K562 (cell line): ENCODE results near the gene HADH. TPM values are rescaled to one million over a fixed set of nuclear protein-coding genes. Genes with fewer than 3 reads are reported as not detected.

Experiments used
- ATAC-seq: fragments of 200-7000 bp; cut with Tn5 transposase; 3 replicates; pipeline ENCODE4 v1.9.1; 2020; ENCODE audit warnings: moderate library complexity
- BruUV-seq: library from RNA; stranded (reverse); fragments of 400-500 nt; replicated peaks from 2 replicates; lab custom pipeline; 2021; lab: Mats Ljungman, UMichigan
- CTCF ChIA-PET: fragments of 300-600 bp; formaldehyde crosslinking; extraction: SDS; loops from one replicate; lab custom pipeline; 2021; ENCODE audit warnings: low intra/inter-chr PET ratio; lab: Yijun Ruan, JAX
- POLR2A ChIA-PET: fragments of 300-600, 350-650 bp; sonication (Branson Sonifier 250); formaldehyde crosslinking; extraction: SDS; loops from one replicate; lab custom pipeline; 2021; ENCODE audit warnings: antibody characterized with exemption, inconsistent platforms; lab: Yijun Ruan, JAX
- DNase-seq, 4 experiments: peaks; one replicate each; pipeline versions ENCODE4 v3.0.0 to v3.0.0-alpha.2; 2011 to 2018; ENCODE audit warnings: low spot score in 3 of 4, mixed read lengths in 3 of 4; ENCODE audit errors: extremely low read depth in 1 of 4
- FAIRE-seq: peaks from 2 replicates; lab custom pipeline; 2011; peaks lifted over from hg19 to GRCh38; lab: Jason Lieb, UNC
- H2AFZ ChIP-seq: 2 replicates; pipeline ENCODE4 v1.6.0; 2011; ENCODE audit warnings: low read depth, low read length, control low read depth, inconsistent platforms
- H3K27ac ChIP-seq: fragments of 200-600 bp; 3 replicates; pipeline ENCODE4 v1.8.0; 2011; ENCODE audit warnings: low read depth, mild to moderate bottlenecking, control low read depth, inconsistent platforms, low read length, moderate library complexity, mixed read lengths; ENCODE audit errors: extremely low read depth
- H3K27me3 ChIP-seq, 2 experiments: fragments of 300-600 bp in 1 of 2; 2 replicates in 1 of 2; 3 replicates in 1 of 2; pipeline versions ENCODE4 v1.6.0 to v1.8.0; 2011; ENCODE audit warnings: inconsistent platforms in 2 of 2, low read length in 2 of 2, mild to moderate bottlenecking in 1 of 2, mixed read lengths in 1 of 2, moderate library complexity in 1 of 2; ENCODE audit not compliant: control insufficient read depth in 2 of 2, insufficient read depth in 2 of 2
- H3K36me3 ChIP-seq: fragments of 300-600 bp; 3 replicates; pipeline ENCODE4 v1.8.0; 2011; ENCODE audit warnings: mild to moderate bottlenecking, low read length, inconsistent platforms; ENCODE audit not compliant: control insufficient read depth, insufficient read depth
- H3K4me1 ChIP-seq, 2 experiments: fragments of 200-600 bp in 1 of 2; replicated peaks in 1 of 2; 2 replicates in 1 of 2; 3 replicates in 1 of 2; pipeline versions ENCODE4 v1.5.1 to v1.8.0; 2011; ENCODE audit warnings: inconsistent platforms in 2 of 2, low read length in 2 of 2, mild to moderate bottlenecking in 1 of 2, mixed read lengths in 1 of 2, moderate library complexity in 1 of 2; ENCODE audit not compliant: control insufficient read depth in 2 of 2, insufficient read depth in 2 of 2
- H3K4me2 ChIP-seq: 2 replicates; pipeline ENCODE4 v1.6.1; 2011; ENCODE audit warnings: low read length, control low read depth, inconsistent platforms, mixed read lengths; ENCODE audit not compliant: insufficient read depth
- H3K4me3 ChIP-seq: fragments of 200-600 bp; sonication (generic), shearing (Covaris generic); 2 replicates; pipeline ENCODE4 v1.5.1; 2016; ENCODE audit warnings: control low read depth, inconsistent platforms
- H3K79me2 ChIP-seq: fragments of 200-600 bp; 3 replicates; pipeline ENCODE4 v1.8.0; 2011; ENCODE audit warnings: low read length, inconsistent platforms; ENCODE audit not compliant: control insufficient read depth, insufficient read depth
- H3K9ac ChIP-seq, 2 experiments: 2 replicates each; pipeline versions ENCODE4 v1.6.0 to v1.6.1; 2011; ENCODE audit warnings: low read depth in 2 of 2, low read length in 2 of 2, control low read depth in 1 of 2, inconsistent platforms in 1 of 2, mild to moderate bottlenecking in 1 of 2, mixed read lengths in 1 of 2; ENCODE audit not compliant: insufficient read depth in 1 of 2
- H3K9me1 ChIP-seq: one replicate; pipeline ENCODE4 v1.6.0; 2011; ENCODE audit warnings: inconsistent platforms, mild to moderate bottlenecking, low read length, moderate library complexity; ENCODE audit not compliant: control insufficient read depth, insufficient read depth
- H3K9me3 ChIP-seq: replicated peaks from 2 replicates; pipeline ENCODE4 v1.5.1; 2011; ENCODE audit warnings: low read depth, low read length, inconsistent platforms; ENCODE audit not compliant: control insufficient read depth, insufficient read depth
- H4K20me1 ChIP-seq: replicated peaks from 2 replicates; pipeline ENCODE4 v1.6.1; 2011; ENCODE audit warnings: low read length, inconsistent platforms, mixed read lengths; ENCODE audit not compliant: control insufficient read depth, insufficient read depth
- ARNT ChIP-seq, 2 experiments: fragments of 450-650 bp; IDR thresholded peaks; 2 replicates each; pipeline ENCODE4 v1.6.1; 2016; ENCODE audit warnings: mild to moderate bottlenecking in 1 of 2
- ELF2 ChIP-seq: fragments of 250-450 bp; sonication (Bioruptor Pico); IDR thresholded peaks from 2 replicates; pipeline ENCODE4 v1.5.0; 2021; ENCODE audit warnings: mild to moderate bottlenecking
- FOXJ2 ChIP-seq: fragments of 200-800 bp; sonication (Bioruptor generic); IDR thresholded peaks from 2 replicates; pipeline ENCODE4 v1.6.1; 2016; ENCODE audit warnings: missing genetic modification characterization, missing compliant biosample characterization
- IFI16 ChIP-seq: fragments of 250-450 bp; sonication (Bioruptor Pico); IDR thresholded peaks from 2 replicates; pipeline ENCODE4 v2.1.2; 2022; ENCODE audit warnings: mild to moderate bottlenecking, inconsistent platforms
- KDM5B ChIP-seq: fragments of 200-600 bp; sonication (generic); IDR thresholded peaks from 2 replicates; pipeline ENCODE4 v1.6.1; 2012; ENCODE audit warnings: low read depth, mild to moderate bottlenecking, moderate library complexity, low read length, control low read depth, inconsistent platforms; ENCODE audit not compliant: insufficient replicate concordance
- NCOA6 ChIP-seq: fragments of 450-650 bp; IDR thresholded peaks from 2 replicates; pipeline ENCODE4 v1.6.1; 2017; ENCODE audit warnings: mild to moderate bottlenecking
- POU5F1 ChIP-seq: fragments of 150-350 bp; IDR thresholded peaks from 2 replicates; pipeline ENCODE4 v1.6.1; 2014; ENCODE audit warnings: borderline replicate concordance, low read length, low read depth, mild to moderate bottlenecking; ENCODE audit not compliant: partially characterized antibody
- STAG1 ChIP-seq: sonication (generic); formaldehyde crosslinking; IDR thresholded peaks from 2 replicates; pipeline ENCODE4 v1.5.0; 2020; ENCODE audit warnings: missing genetic modification reagents, borderline replicate concordance
- TCF3 ChIP-seq: sonication (generic); formaldehyde crosslinking; IDR thresholded peaks from 2 replicates; pipeline ENCODE4 v1.4.0; 2020; ENCODE audit warnings: mild to moderate bottlenecking, missing genetic modification reagents
- ZFX ChIP-seq: sonication (generic); formaldehyde crosslinking; IDR thresholded peaks from 2 replicates; pipeline ENCODE4 v1.8.0; 2022; ENCODE audit warnings: mild to moderate bottlenecking, missing genetic modification reagents, moderate library complexity
- ZNF140 ChIP-seq: fragments of 250-450 bp; sonication (Bioruptor Pico); IDR thresholded peaks from 2 replicates; pipeline ENCODE4 v1.8.0; 2021; ENCODE audit warnings: moderate library complexity, mild to moderate bottlenecking, inconsistent platforms
- ZNF165 ChIP-seq: fragments of 250-450 bp; sonication (Bioruptor Pico); IDR thresholded peaks from 2 replicates; pipeline ENCODE4 v1.4.0; 2020; ENCODE audit warnings: borderline replicate concordance
- ZNF239 ChIP-seq: fragments of 250-450 bp; sonication (Bioruptor Pico); IDR thresholded peaks from 2 replicates; pipeline ENCODE4 v1.4.0; 2020; ENCODE audit warnings: mild to moderate bottlenecking
- WGBS: fragments of 100-300 bp; shearing (Covaris generic); methylation state at CpG from one replicate; pipeline ENCODE4 v1.1.6; 2016; ENCODE audit warnings: low coverage, mixed read lengths; ENCODE audit not compliant: insufficient coverage; ENCODE audit errors: missing lambda C conversion rate; 5-methylcytosine and 5-hydroxymethylcytosine counted together
- in situ Hi-C: fragments of 300-500 bp; cut with MboI; formaldehyde crosslinking; loops from 4 replicates; pipeline ENCODE4 v1.15.0; 2018; ENCODE audit warnings: inconsistent platforms, mixed read lengths
- intact Hi-C: fragments of 100-400 bp; cut with micrococcal nuclease; formaldehyde crosslinking; loops from 2 replicates; pipeline ENCODE4 v1.14.2; 2022
- polyA plus RNA-seq, 8 experiments: library from polyadenylated mRNA; depleted of rRNA in 4 of 8; stranded (reverse) in 5 of 8; unstranded in 3 of 8; fragments of >200 nt; fragmentation: Nextera tagmentation in 2 of 8; fragmentation: Illumina TruSeq in 1 of 8; extraction: Ambion mirVana in 2 of 8; extraction: Trizol in 1 of 8; gene quantifications; 2 replicates each; pipeline versions ENCODE4 v1.2.1 to v1.2.3, GENCODE V29; 2011 to 2014; ENCODE audit warnings: inconsistent platforms in 1 of 8, missing spikeins in 1 of 8
- total RNA-seq, 7 experiments: library from RNA; depleted of rRNA in 6 of 7; stranded (reverse); fragments of >200 nt in 6 of 7; fragmentation: Illumina TruSeq in 2 of 7; extraction: Trizol in 2 of 7; gene quantifications; 2 replicates each; pipeline versions ENCODE4 v1.2.1 to v1.2.3, GENCODE V29; 2011 to 2021; ENCODE audit warnings: low replicate concordance in 1 of 7
- TF ChIP-seq, protein P1 (sequence below), 2 experiments: IDR thresholded peaks; 2 replicates each; pipeline ENCODE4 v1.6.1; 2012; ENCODE audit warnings: improper control_type of control experiment in 2 of 2, low read depth in 2 of 2, low read length in 2 of 2, borderline replicate concordance in 1 of 2
- TF ChIP-seq, protein P2 (sequence below): fragments of 250-450 bp; sonication (Bioruptor Pico); IDR thresholded peaks from 2 replicates; pipeline ENCODE4 v1.5.0; 2021
- TF ChIP-seq, protein P3 (sequence below): fragments of 150-350 bp; conservative IDR thresholded peaks from 2 replicates; pipeline ENCODE4 v1.6.1; 2014; ENCODE audit warnings: low read length

HADH gene
- total and polyA plus RNA-seq, 9 of the 15 experiments (the other 6 are each of a cell fraction or from before 2014, with no cell fraction given): 9.4 to 73.3 (median 32.8) TPM

DNA sequence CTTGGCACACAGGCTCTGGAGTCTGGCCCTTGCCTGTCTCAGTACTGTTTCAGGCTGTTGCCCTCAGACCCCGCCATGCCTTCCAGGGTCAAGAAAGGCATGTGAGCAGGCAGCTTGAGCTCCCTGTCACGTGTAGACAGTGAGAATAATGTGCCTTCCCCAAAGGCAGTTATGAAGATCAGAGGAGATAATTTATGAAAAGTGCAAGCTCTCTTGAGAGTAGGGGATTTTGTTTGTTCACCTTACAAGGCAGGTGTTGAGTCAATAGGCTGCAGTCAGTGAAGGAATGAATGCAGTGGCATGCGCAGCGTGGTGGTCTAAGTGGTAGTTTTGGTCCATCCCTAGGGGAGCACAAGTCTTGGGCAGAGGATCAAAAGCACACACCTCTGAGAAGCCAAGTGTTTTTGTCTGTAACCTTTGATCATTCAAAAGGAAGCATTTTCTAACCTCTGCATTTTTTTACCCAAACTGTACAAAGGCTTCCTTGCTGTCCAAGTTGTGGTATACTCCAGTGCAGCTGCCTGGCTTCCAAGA is 14.4 kb downstream of the HADH start:
- POLR2A ChIA-PET: interaction anchor here (1.4 to 1.7 kb wide), 2 partner anchors 9 to 12 kb away, joined by 3 to 4 read pairs; no protein-coding TSS in a partner anchor
- in situ Hi-C loops: no loop called here
- no TSS peak for BruUV-seq

More for the DNA sequence above, 14.4 kb downstream of the HADH start:
- H3K4me1 ChIP-seq: peaks cover 0 to 26% of the 10 kb centered on the region in 2 experiments; a peak in 3 of 5 replicates
- H3K9me3 ChIP-seq: no peaks in the 10 kb centered on the region
- peaks cover 12% of the 10 kb centered on the region for H3K36me3 ChIP-seq
- intact Hi-C loops: no loop called here
- no peaks in the 10 kb centered on the region for H4K20me1 ChIP-seq
- H3K27ac ChIP-seq: no peak overlapping the region
- CTCF ChIA-PET: no interaction called here
- no peaks in the 10 kb centered on the region for H3K9me1 ChIP-seq
- FAIRE-seq: no peak
- no peak overlapping the region for H2AFZ ChIP-seq
- DNase-seq: no peak
- no peak overlapping the region for H3K9ac ChIP-seq
- H3K79me2 ChIP-seq: 0 out of 3 replicates have a peak, but pooled peaks cover 6% of the 10 kb centered on the region
- no peaks in the 10 kb centered on the region for H3K27me3 ChIP-seq
- no peak for ATAC-seq
- no peak for TF ChIP-seq KDM5B
- TF ChIP-seq, protein P1, sequence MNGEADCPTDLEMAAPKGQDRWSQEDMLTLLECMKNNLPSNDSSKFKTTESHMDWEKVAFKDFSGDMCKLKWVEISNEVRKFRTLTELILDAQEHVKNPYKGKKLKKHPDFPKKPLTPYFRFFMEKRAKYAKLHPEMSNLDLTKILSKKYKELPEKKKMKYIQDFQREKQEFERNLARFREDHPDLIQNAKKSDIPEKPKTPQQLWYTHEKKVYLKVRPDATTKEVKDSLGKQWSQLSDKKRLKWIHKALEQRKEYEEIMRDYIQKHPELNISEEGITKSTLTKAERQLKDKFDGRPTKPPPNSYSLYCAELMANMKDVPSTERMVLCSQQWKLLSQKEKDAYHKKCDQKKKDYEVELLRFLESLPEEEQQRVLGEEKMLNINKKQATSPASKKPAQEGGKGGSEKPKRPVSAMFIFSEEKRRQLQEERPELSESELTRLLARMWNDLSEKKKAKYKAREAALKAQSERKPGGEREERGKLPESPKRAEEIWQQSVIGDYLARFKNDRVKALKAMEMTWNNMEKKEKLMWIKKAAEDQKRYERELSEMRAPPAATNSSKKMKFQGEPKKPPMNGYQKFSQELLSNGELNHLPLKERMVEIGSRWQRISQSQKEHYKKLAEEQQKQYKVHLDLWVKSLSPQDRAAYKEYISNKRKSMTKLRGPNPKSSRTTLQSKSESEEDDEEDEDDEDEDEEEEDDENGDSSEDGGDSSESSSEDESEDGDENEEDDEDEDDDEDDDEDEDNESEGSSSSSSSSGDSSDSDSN (IDR thresholded peaks at IDR 0.05; ENCODE audit: borderline replicate concordance in 1 of 2, low read depth in 2 of 2, low read length in 2 of 2): no peak
- TF ChIP-seq ARNT (IDR thresholded peaks at IDR 0.05): no peak
- TF ChIP-seq, protein P2, sequence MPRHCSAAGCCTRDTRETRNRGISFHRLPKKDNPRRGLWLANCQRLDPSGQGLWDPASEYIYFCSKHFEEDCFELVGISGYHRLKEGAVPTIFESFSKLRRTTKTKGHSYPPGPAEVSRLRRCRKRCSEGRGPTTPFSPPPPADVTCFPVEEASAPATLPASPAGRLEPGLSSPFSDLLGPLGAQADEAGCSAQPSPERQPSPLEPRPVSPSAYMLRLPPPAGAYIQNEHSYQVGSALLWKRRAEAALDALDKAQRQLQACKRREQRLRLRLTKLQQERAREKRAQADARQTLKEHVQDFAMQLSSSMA (CRISPR knock-in tag): no peak
- TF ChIP-seq FOXJ2 (tag): no peak
- TF ChIP-seq STAG1: no peak
- TF ChIP-seq ELF2: no peak
- no peak for TF ChIP-seq ZNF140
- no peak for TF ChIP-seq ZNF165
- TF ChIP-seq ZFX (CRISPR knock-in tag): no peak
- TF ChIP-seq TCF3: no peak
- no peak for TF ChIP-seq NCOA6
- no peak for TF ChIP-seq ZNF239 (CRISPR knock-in tag)
- no peak for TF ChIP-seq POU5F1
- TF ChIP-seq, protein P3, sequence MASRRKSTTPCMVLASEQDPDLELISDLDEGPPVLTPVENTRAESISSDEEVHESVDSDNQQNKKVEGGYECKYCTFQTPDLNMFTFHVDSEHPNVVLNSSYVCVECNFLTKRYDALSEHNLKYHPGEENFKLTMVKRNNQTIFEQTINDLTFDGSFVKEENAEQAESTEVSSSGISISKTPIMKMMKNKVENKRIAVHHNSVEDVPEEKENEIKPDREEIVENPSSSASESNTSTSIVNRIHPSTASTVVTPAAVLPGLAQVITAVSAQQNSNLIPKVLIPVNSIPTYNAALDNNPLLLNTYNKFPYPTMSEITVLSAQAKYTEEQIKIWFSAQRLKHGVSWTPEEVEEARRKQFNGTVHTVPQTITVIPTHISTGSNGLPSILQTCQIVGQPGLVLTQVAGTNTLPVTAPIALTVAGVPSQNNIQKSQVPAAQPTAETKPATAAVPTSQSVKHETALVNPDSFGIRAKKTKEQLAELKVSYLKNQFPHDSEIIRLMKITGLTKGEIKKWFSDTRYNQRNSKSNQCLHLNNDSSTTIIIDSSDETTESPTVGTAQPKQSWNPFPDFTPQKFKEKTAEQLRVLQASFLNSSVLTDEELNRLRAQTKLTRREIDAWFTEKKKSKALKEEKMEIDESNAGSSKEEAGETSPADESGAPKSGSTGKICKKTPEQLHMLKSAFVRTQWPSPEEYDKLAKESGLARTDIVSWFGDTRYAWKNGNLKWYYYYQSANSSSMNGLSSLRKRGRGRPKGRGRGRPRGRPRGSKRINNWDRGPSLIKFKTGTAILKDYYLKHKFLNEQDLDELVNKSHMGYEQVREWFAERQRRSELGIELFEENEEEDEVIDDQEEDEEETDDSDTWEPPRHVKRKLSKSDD: no peak
- TF ChIP-seq IFI16 (CRISPR knock-in tag): no peak
- no peak overlapping the region for H3K4me2 ChIP-seq
- no peak overlapping the region for H3K4me3 ChIP-seq
- 86% methylated on average over 4 of the region's 4 CpGs for WGBS
